Measurements from ENCODE around the gene SLC22A16.

SLC22A16 gene

GRCh38 chr6:110471726-110472365 is 4.6 kb downstream of the SLC22A16 start:
- no peak for TF ChIP-seq CTCF (IDR thresholded peaks at IDR 0.05)

GRCh38 chr6:110468731-110469130 is 7.7 kb downstream of the SLC22A16 start:
- TF ChIP-seq CTCF (IDR thresholded peaks at IDR 0.05), result no peak

GRCh38 chr6:110467566-110468140 is 8.8 kb downstream of the SLC22A16 start:
- no peak for TF ChIP-seq CTCF (IDR thresholded peaks at IDR 0.05)

- no peak for TF ChIP-seq CTCF (IDR thresholded peaks at IDR 0.05)
Observed at GRCh38 chr6:110462884-110463481, 13.4 kb downstream of the SLC22A16 start.

GRCh38 chr6:110461376-110461775 is 15.0 kb downstream of the SLC22A16 start:
- TF ChIP-seq CTCF (IDR thresholded peaks at IDR 0.05), result no peak

- no peak for TF ChIP-seq CTCF (IDR thresholded peaks at IDR 0.05)
Observed at GRCh38 chr6:110459137-110459536, 17.3 kb downstream of the SLC22A16 start.

- no peak for TF ChIP-seq CTCF (IDR thresholded peaks at IDR 0.05)
Observed at GRCh38 chr6:110458476-110458875, 17.9 kb downstream of the SLC22A16 start.

All from LNCAP (cell line).